Measurements from ENCODE around the gene PPIH. TPM values are rescaled to one million over a fixed set of nuclear protein-coding genes. Genes with fewer than 3 reads are reported as not detected.
A peak's percentile ranks its signal among the peaks of the same experiment; 100 is the strongest.

Gene PPIH
- total RNA-seq, 3 donors from 2014 or later (not counting 1 experiment from before 2014, with no cell fraction given), result 41.2 to 50.3 (median 43.1) TPM

DNA sequence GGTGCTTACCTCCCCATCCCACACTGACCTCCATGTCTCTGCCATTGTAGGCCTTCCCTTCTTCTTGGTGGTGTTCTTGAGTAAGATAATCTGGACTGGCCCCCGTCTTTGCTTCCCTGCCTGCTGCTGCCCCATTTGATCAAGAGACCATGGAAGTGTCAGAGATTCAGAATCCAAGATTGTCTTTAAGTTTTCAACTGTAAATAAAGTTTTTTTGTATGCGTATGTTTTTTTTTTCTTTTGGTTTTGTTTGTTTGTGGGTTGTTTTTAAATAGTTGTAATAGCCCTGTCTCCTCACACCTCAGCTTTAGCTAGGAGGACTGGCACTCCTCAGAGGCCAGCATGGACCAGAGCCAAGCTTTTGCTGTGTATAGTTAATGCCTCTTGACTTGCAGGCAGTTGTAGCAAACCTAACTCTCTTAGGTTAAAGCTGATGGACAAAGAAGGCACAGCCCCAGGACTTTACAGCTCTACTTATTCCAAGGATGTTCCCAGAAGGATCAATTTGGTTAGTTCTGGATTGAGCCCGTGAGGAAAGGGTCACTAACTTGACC, 18.4 kb downstream of the PPIH start:
- peaks cover 7% of the 10 kb centered on the region for H3K4me1 ChIP-seq (ENCODE audit: control insufficient read depth, insufficient read depth, low read length)
- peaks cover 17% of the 10 kb centered on the region for H3K36me3 Mint-ChIP-seq
- H3K27me3 ChIP-seq (ENCODE audit: control insufficient read depth, insufficient read depth, low read length), result no peaks in the 10 kb centered on the region
- H3K9me3 ChIP-seq (ENCODE audit: control insufficient read depth, insufficient read depth, low read length), result no peaks in the 10 kb centered on the region
- WGBS (ENCODE audit: insufficient coverage), result 100% methylated on average over 2 of the region's 3 CpGs
- H3K27ac ChIP-seq (ENCODE audit: low read length), result no peak overlapping the region
- no peaks in the 10 kb centered on the region for H3K9me3 Mint-ChIP-seq
- H3K4me1 Mint-ChIP-seq, result peaks cover 8 to 9% of the 10 kb centered on the region in 2 donors
- TF ChIP-seq, protein P1, sequence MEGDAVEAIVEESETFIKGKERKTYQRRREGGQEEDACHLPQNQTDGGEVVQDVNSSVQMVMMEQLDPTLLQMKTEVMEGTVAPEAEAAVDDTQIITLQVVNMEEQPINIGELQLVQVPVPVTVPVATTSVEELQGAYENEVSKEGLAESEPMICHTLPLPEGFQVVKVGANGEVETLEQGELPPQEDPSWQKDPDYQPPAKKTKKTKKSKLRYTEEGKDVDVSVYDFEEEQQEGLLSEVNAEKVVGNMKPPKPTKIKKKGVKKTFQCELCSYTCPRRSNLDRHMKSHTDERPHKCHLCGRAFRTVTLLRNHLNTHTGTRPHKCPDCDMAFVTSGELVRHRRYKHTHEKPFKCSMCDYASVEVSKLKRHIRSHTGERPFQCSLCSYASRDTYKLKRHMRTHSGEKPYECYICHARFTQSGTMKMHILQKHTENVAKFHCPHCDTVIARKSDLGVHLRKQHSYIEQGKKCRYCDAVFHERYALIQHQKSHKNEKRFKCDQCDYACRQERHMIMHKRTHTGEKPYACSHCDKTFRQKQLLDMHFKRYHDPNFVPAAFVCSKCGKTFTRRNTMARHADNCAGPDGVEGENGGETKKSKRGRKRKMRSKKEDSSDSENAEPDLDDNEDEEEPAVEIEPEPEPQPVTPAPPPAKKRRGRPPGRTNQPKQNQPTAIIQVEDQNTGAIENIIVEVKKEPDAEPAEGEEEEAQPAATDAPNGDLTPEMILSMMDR (IDR thresholded peaks at IDR 0.05), result no peak
- DNase-seq (no peak), ATAC-seq (no peak)
- H3K27ac Mint-ChIP-seq, result no peak overlapping the region
- H3K36me3 ChIP-seq (ENCODE audit: control insufficient read depth, insufficient read depth, low read length), result peaks cover 18% of the 10 kb centered on the region
- H3K27me3 Mint-ChIP-seq (ENCODE audit: low read depth in 2 of 2), result no peaks in the 10 kb centered on the region
- H3K4me3 Mint-ChIP-seq, result no peak overlapping the region
- intact Hi-C loops (cut with micrococcal nuclease), result no loop called here
- no peak overlapping the region for H3K4me3 ChIP-seq (ENCODE audit: low read length)

DNA sequence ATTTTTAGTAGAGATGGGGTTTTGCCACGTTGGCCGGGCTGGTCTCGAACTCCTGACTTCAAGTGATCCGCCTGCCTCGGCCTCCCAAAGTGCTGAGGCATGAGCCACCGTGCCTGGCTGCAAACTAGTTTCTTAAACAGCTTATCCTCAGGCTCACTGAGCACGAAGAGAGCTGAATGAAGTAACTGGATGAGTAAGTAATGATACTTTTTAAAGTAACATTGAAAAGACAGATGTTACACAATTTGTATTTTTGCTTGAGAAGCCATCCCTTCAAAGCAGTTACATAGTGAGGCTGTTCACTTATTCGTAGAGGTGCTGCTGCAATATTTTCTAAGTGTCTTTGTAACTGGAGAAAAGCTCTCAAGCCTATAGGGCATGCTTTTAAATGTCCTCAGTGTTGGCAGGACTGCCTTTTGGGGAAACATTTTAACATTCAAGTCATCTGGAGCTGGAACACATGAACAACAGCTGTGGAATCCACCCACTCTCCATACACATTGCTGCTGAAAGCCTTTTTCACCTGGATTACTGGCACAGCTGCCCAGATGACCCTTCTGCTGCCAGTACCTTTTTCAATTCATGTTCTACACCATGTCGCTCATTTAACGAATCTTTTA, 21.3 kb downstream of the PPIH start:
- peaks cover 7% of the 10 kb centered on the region for H3K36me3 Mint-ChIP-seq
- TF ChIP-seq, protein P1 (IDR thresholded peaks at IDR 0.05), result no peak
- no peak for ATAC-seq
- H3K4me3 Mint-ChIP-seq, result no peak overlapping the region
- Histone ChIP-seq H3K36me3 (ENCODE audit: control insufficient read depth, insufficient read depth, low read length) (peaks cover 24% of the 10 kb centered on the region), H3K4me1 (ENCODE audit: control insufficient read depth, insufficient read depth, low read length) (peaks cover 16% of the 10 kb centered on the region), H3K27me3 (ENCODE audit: control insufficient read depth, insufficient read depth, low read length) (no peaks in the 10 kb centered on the region), H3K9me3 (ENCODE audit: control insufficient read depth, insufficient read depth, low read length) (no peaks in the 10 kb centered on the region), H3K4me3 (ENCODE audit: low read length) (no peak overlapping the region), H3K27ac (ENCODE audit: low read length) (no peak overlapping the region)
- intact Hi-C loops (cut with micrococcal nuclease), result no loop called here
- no peaks in the 10 kb centered on the region for H3K9me3 Mint-ChIP-seq
- no peak overlapping the region for H3K27ac Mint-ChIP-seq
- no peak for DNase-seq
- H3K4me1 Mint-ChIP-seq, result peaks cover 30 to 31% of the 10 kb centered on the region in 2 donors
- H3K27me3 Mint-ChIP-seq (ENCODE audit: low read depth in 2 of 2), result no peaks in the 10 kb centered on the region
- WGBS (ENCODE audit: insufficient coverage), result 94% methylated on average over 10 of the region's 10 CpGs

DNA sequence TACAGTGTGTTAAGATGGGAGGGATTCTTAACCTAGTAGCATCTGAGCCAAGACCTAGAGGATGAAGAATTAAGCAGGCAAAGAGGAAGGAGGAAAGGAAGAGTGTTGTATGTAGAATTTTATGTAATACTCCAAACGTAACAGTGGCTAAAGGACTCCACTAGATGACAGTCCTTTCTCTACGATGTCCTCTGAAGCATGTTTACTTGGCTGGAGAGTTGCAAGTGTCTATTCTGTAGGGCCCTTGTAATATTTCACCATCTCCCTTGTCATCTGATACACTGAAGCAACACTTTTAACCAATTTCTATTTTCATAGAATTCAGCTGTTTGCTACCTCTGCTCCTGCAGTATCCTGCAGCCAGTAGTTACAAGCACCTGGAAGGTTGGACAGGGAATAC, 21.8 kb downstream of the PPIH start:
- Histone ChIP-seq H3K4me1 (ENCODE audit: control insufficient read depth, insufficient read depth, low read length) (peaks cover 16% of the 10 kb centered on the region), H3K27ac (ENCODE audit: low read length) (no peak overlapping the region), H3K27me3 (ENCODE audit: control insufficient read depth, insufficient read depth, low read length) (no peaks in the 10 kb centered on the region), H3K9me3 (ENCODE audit: control insufficient read depth, insufficient read depth, low read length) (no peaks in the 10 kb centered on the region), H3K36me3 (ENCODE audit: control insufficient read depth, insufficient read depth, low read length) (peaks cover 18% of the 10 kb centered on the region), H3K4me3 (ENCODE audit: low read length) (no peak overlapping the region)
- peaks cover 36 to 37% of the 10 kb centered on the region in 2 donors for H3K4me1 Mint-ChIP-seq
- peak overlapping the region; percentile 100 for H3K4me3 Mint-ChIP-seq
- TF ChIP-seq, protein P1 (IDR thresholded peaks at IDR 0.05), result no peak
- 89% methylated on average over 2 of the region's 2 CpGs for WGBS (ENCODE audit: insufficient coverage)
- H3K27ac Mint-ChIP-seq, result no peak overlapping the region
- ATAC-seq (no peak), DNase-seq (no peak)
- intact Hi-C loops (cut with micrococcal nuclease), result loop anchor here (5.0 kb wide), 2 partner anchors 87 to 218 kb away; partner anchors contain the start of genes C1orf50, CCDC30 and P3H1
- H3K9me3 Mint-ChIP-seq, result no peaks in the 10 kb centered on the region
- H3K27me3 Mint-ChIP-seq (ENCODE audit: low read depth in 2 of 2), result no peaks in the 10 kb centered on the region
- H3K36me3 Mint-ChIP-seq, result peaks cover 7% of the 10 kb centered on the region

Measured in natural killer cell (primary cell).